ENCODE results near the gene ELOB. TPM values are rescaled to one million over a fixed set of nuclear protein-coding genes. Genes with fewer than 3 reads are reported as not detected.

Gene ELOB
- total RNA-seq, 2 donors from 2014 or later = 269 to 518 TPM

GRCh38 chr16:2738615-2739014 lies 38.5 kb downstream of the ELOB start:
- Histone ChIP-seq H3K27ac (no peak overlapping the region), H3K4me3 (no peak overlapping the region), H3K36me3 (no peaks in the 10 kb centered on the region), H3K9me3 (no peaks in the 10 kb centered on the region), H3K27me3 (replicated peaks; ENCODE audit: insufficient read depth) (no peaks in the 10 kb centered on the region), H3K4me1 (ENCODE audit: control insufficient read depth in 1 of 2, low read depth in 2 of 2) (no peaks in the 10 kb centered on the region)
- ATAC-seq (ENCODE audit: insufficient number of reproducible peaks, low FRiP score, low read depth) = no peak
- TF ChIP-seq CTCF (IDR thresholded peaks at IDR 0.05) = no peak
- DNase-seq (ENCODE audit: low spot score) = no peak

- DNase-seq (ENCODE audit: low spot score) (no peak), ATAC-seq (ENCODE audit: insufficient number of reproducible peaks, low FRiP score, low read depth) (no peak)
- no peak overlapping the region for H3K27ac ChIP-seq
- no peak overlapping the region for H3K4me3 ChIP-seq
- no peaks in the 10 kb centered on the region for H3K9me3 ChIP-seq
- H3K4me1 ChIP-seq (ENCODE audit: control insufficient read depth in 1 of 2, low read depth in 2 of 2) = no peaks in the 10 kb centered on the region
- no peaks in the 10 kb centered on the region for H3K27me3 ChIP-seq (replicated peaks; ENCODE audit: insufficient read depth)
- H3K36me3 ChIP-seq = no peaks in the 10 kb centered on the region
- no peak for TF ChIP-seq CTCF (IDR thresholded peaks at IDR 0.05)
These were observed 39.1 kb downstream of the ELOB start for GRCh38 chr16:2737895-2738418.

GRCh38 chr16:2737238-2737605 lies 39.9 kb downstream of the ELOB start:
- TF ChIP-seq CTCF (IDR thresholded peaks at IDR 0.05) = no peak
- no peak overlapping the region for H3K27ac ChIP-seq
- H3K36me3 ChIP-seq = no peaks in the 10 kb centered on the region
- DNase-seq (ENCODE audit: low spot score) (no peak), ATAC-seq (ENCODE audit: insufficient number of reproducible peaks, low FRiP score, low read depth) (no peak)
- H3K9me3 ChIP-seq = no peaks in the 10 kb centered on the region
- H3K4me3 ChIP-seq = no peak overlapping the region
- H3K4me1 ChIP-seq (ENCODE audit: control insufficient read depth in 1 of 2, low read depth in 2 of 2) = no peaks in the 10 kb centered on the region
- H3K27me3 ChIP-seq (replicated peaks; ENCODE audit: insufficient read depth) = no peaks in the 10 kb centered on the region

GRCh38 chr16:2736476-2737237 lies 40.4 kb downstream of the ELOB start:
- no peaks in the 10 kb centered on the region for H3K9me3 ChIP-seq
- no peaks in the 10 kb centered on the region for H3K36me3 ChIP-seq
- DNase-seq (ENCODE audit: low spot score) = no peak
- no peaks in the 10 kb centered on the region for H3K4me1 ChIP-seq (ENCODE audit: control insufficient read depth in 1 of 2, low read depth in 2 of 2)
- H3K4me3 ChIP-seq = no peak overlapping the region
- no peak for ATAC-seq (ENCODE audit: insufficient number of reproducible peaks, low FRiP score, low read depth)
- no peaks in the 10 kb centered on the region for H3K27me3 ChIP-seq (replicated peaks; ENCODE audit: insufficient read depth)
- TF ChIP-seq CTCF (IDR thresholded peaks at IDR 0.05) = no peak
- H3K27ac ChIP-seq = no peak overlapping the region

GRCh38 chr16:2734844-2735515 lies 42.1 kb downstream of the ELOB start:
- ATAC-seq (ENCODE audit: insufficient number of reproducible peaks, low FRiP score, low read depth) (no peak), DNase-seq (ENCODE audit: low spot score) (no peak)
- H3K27me3 ChIP-seq (replicated peaks; ENCODE audit: insufficient read depth) = no peaks in the 10 kb centered on the region
- H3K27ac ChIP-seq = no peak overlapping the region
- no peak overlapping the region for H3K4me3 ChIP-seq
- no peaks in the 10 kb centered on the region for H3K4me1 ChIP-seq (ENCODE audit: control insufficient read depth in 1 of 2, low read depth in 2 of 2)
- no peak for TF ChIP-seq CTCF (IDR thresholded peaks at IDR 0.05)
- H3K9me3 ChIP-seq = no peaks in the 10 kb centered on the region
- no peaks in the 10 kb centered on the region for H3K36me3 ChIP-seq
